IMR-90 (cell line): ENCODE measurements around the gene NTM.

Source experiments
- CEBPB ChIP-seq: IDR thresholded peaks from 2 replicates; pipeline ENCODE4 v1.6.1; 2012; ENCODE audit warnings: low read depth, low read length, improper control_type of control experiment
- CHD1 ChIP-seq: IDR thresholded peaks from 2 replicates; pipeline ENCODE4 v1.6.1; 2012; ENCODE audit warnings: low read depth, low read length, improper control_type of control experiment
- CTCF ChIP-seq: conservative IDR thresholded peaks from 2 replicates; pipeline ENCODE4 v1.5.1; 2012; ENCODE audit warnings: mild to moderate bottlenecking, low read depth, low read length, improper control_type of control experiment
- ELK1 ChIP-seq: fragments of 150-350 bp; IDR thresholded peaks from 2 replicates; pipeline ENCODE4 v1.6.1; 2016; ENCODE audit warnings: low read depth, mild to moderate bottlenecking, low read length, moderate library complexity, borderline replicate concordance
- FOS ChIP-seq: fragments of 150-350 bp; IDR thresholded peaks from 2 replicates; pipeline ENCODE4 v1.6.1; 2016; ENCODE audit warnings: low read depth, low read length
- MAFK ChIP-seq: IDR thresholded peaks from 2 replicates; pipeline ENCODE4 v1.6.1; 2012; ENCODE audit warnings: low read depth, low read length, improper control_type of control experiment
- MAZ ChIP-seq: IDR thresholded peaks from 2 replicates; pipeline ENCODE4 v1.6.1; 2012; ENCODE audit warnings: low read depth, mild to moderate bottlenecking, low read length, improper control_type of control experiment, moderate library complexity, borderline replicate concordance
- MXI1 ChIP-seq: IDR thresholded peaks from 2 replicates; pipeline ENCODE4 v1.6.1; 2012; ENCODE audit warnings: low read depth, mild to moderate bottlenecking, low read length, moderate library complexity, borderline replicate concordance
- POLR2A ChIP-seq: IDR thresholded peaks from 2 replicates; pipeline ENCODE4 v1.6.1; 2012; ENCODE audit warnings: mild to moderate bottlenecking, low read depth, low read length
- RAD21 ChIP-seq: IDR thresholded peaks from 2 replicates; pipeline ENCODE4 v1.6.1; 2012; ENCODE audit warnings: low read length, improper control_type of control experiment
- RCOR1 ChIP-seq: IDR thresholded peaks from 2 replicates; pipeline ENCODE4 v1.6.1; 2012; ENCODE audit warnings: mild to moderate bottlenecking, low read length, improper control_type of control experiment; ENCODE audit not compliant: insufficient replicate concordance
- RFX5 ChIP-seq: IDR thresholded peaks from 2 replicates; pipeline ENCODE4 v1.8.0; 2012; ENCODE audit warnings: low read depth, mild to moderate bottlenecking, low read length, moderate library complexity
- SMC3 ChIP-seq: fragments of 150-350 bp; IDR thresholded peaks from 2 replicates; pipeline ENCODE4 v1.6.1; 2016; ENCODE audit warnings: low read depth, mild to moderate bottlenecking, antibody characterized with exemption, low read length, moderate library complexity

GRCh38 chr11:131756479-131757110, 386.2 kb downstream of the NTM start:
- no peak for TF ChIP-seq CTCF
- TF ChIP-seq POLR2A = no peak
- TF ChIP-seq RAD21 = no peak
- TF ChIP-seq FOS = no peak; the same call in 1 of the 2 replicates
- TF ChIP-seq MAFK = no peak
- TF ChIP-seq SMC3 = no peak
- no peak for TF ChIP-seq MXI1
- TF ChIP-seq MAZ = no peak
- no peak for TF ChIP-seq CEBPB
- TF ChIP-seq ELK1 = no peak
- no peak for TF ChIP-seq CHD1
- TF ChIP-seq RFX5 = no peak
- no peak for TF ChIP-seq RCOR1
